KMS-11 (cell line): ENCODE measurements around the gene CEP43.

ENCODE experiments used
- H2AFZ ChIP-seq: fragments of 200-600 bp; sonication (generic); 2 replicates; pipeline ENCODE4 v1.6.1; 2016; ENCODE audit warnings: antibody characterized with exemption, mixed run types, low read depth
- H3K27ac ChIP-seq: fragments of 200-600 bp; sonication (generic); 2 replicates; pipeline ENCODE4 v1.6.1; 2016; ENCODE audit warnings: mild to moderate bottlenecking, mixed run types
- H3K27me3 ChIP-seq: fragments of 200-600 bp; sonication (generic); 2 replicates; pipeline ENCODE4 v1.6.1; 2017; ENCODE audit warnings: mild to moderate bottlenecking, low read depth, mixed run types, moderate library complexity; ENCODE audit not compliant: insufficient read depth
- H3K36me3 ChIP-seq: fragments of 200-600 bp; sonication (generic); 2 replicates; pipeline ENCODE4 v1.6.1; 2017; ENCODE audit warnings: mild to moderate bottlenecking, mixed run types; ENCODE audit not compliant: insufficient read depth
- H3K4me1 ChIP-seq: fragments of 200-600 bp; sonication (generic); 2 replicates; pipeline ENCODE4 v1.6.1; 2016; ENCODE audit warnings: mild to moderate bottlenecking, low read depth, mixed run types; ENCODE audit not compliant: poor library complexity, severe bottlenecking
- H3K4me2 ChIP-seq: fragments of 200-600 bp; sonication (generic); 2 replicates; pipeline ENCODE4 v1.7.0; 2016; ENCODE audit warnings: mild to moderate bottlenecking, mixed run types
- H3K4me3 ChIP-seq: fragments of 200-600 bp; sonication (generic); IDR thresholded peaks from 2 replicates; pipeline ENCODE4 v1.6.1; 2017; ENCODE audit warnings: low read depth, low read length, mixed read lengths; ENCODE audit not compliant: insufficient read depth
- H3K79me2 ChIP-seq: fragments of 200-600 bp; sonication (generic); 2 replicates; pipeline ENCODE4 v1.6.1; 2016; ENCODE audit warnings: low read depth, mixed run types; ENCODE audit not compliant: insufficient read depth
- H3K9ac ChIP-seq: fragments of 200-600 bp; sonication (generic); 2 replicates; pipeline ENCODE4 v1.6.1; 2016; ENCODE audit warnings: mild to moderate bottlenecking, mixed run types
- H4K20me1 ChIP-seq: fragments of 200-600 bp; sonication (generic); 2 replicates; pipeline ENCODE4 v1.6.1; 2016; ENCODE audit warnings: mild to moderate bottlenecking, mixed run types; ENCODE audit not compliant: insufficient read depth
- TF ChIP-seq, protein P1 (sequence below): fragments of 200-600 bp; sonication (generic); conservative IDR thresholded peaks from 2 replicates; pipeline ENCODE4 v1.6.1; 2017; ENCODE audit warnings: low read depth, mild to moderate bottlenecking, antibody characterized with exemption, low read length, moderate library complexity, mixed read lengths

Gene CEP43

DNA sequence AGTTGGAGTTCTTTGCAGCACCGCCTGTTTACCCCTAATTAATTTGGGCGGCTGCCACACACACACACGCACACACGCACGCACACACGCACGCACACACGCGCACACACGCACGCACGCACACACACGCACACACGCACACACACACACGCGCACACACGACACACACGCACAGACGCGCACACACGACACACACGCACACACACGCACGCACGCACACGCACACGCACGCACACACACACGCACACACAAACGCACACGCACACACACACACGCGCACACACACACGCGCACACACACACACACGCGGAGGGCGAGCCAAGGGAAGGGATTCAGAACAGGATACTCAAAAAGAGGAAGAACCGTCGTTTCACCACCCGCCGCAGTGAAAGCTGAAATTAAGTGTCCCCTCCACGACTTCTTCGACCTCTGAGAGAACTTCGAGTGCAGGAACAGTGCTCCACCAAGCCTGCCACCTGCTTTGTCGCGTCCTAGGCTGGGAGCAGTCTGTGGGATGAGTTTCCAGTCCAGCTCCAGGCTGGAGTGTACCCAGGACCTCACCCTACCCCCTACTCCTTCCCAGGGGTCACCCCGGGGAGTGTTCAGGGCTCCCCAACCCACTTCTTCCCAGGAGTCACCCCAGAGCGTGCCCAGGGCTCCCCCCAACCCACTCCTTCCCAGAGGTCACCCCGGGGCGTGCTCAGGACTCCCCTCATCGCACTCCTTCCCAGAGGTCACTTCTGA lies 43.9 kb upstream of the CEP43 start:
- H3K4me1 ChIP-seq = peaks cover 28% of the 10 kb centered on the region
- no peak overlapping the region for H3K27ac ChIP-seq
- no peak overlapping the region; the same call in 1 of the 2 replicates for H3K9ac ChIP-seq

DNA sequence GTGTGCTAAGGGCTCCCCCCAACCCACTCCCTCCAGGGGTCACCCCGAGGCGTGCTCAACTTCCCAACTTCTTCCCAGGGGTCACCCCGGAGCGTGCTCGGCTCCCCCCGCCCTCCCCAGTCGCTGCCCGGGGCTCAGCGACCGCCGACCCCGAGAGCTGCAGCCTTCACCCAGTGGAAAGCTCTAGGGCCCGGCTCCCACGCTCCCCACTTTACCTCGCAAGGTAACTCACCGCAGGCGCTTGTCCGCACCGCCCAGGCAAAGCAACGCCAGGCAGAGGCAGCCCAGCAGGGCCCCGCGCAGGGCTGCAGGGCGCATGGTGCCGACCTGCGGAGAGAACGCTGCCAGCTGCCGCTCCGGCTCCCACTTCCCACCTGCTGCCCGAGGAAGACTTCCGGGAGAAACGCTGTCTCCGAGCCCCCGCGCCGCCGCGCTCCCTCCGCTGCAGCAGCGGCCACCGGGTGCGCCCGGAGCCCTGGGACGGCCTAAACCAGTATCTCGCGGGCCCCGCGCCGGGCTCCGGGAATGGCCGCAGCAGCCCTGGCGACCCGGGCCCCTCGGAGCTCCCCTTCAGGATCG lies 43.2 kb upstream of the CEP43 start:
- H4K20me1 ChIP-seq = no peaks in the 10 kb centered on the region
- no peaks in the 10 kb centered on the region for H3K79me2 ChIP-seq
- H3K27ac ChIP-seq = no peak overlapping the region
- no peaks in the 10 kb centered on the region for H3K36me3 ChIP-seq
- no peak overlapping the region for H3K4me3 ChIP-seq
- H3K27me3 ChIP-seq = no peaks in the 10 kb centered on the region
- H3K9ac ChIP-seq = peak overlapping the region; percentile 27; the same call in 1 of the 2 replicates
- peak overlapping the region; percentile 93 for H2AFZ ChIP-seq
- peaks cover 21% of the 10 kb centered on the region for H3K4me1 ChIP-seq
- TF ChIP-seq, protein P1, sequence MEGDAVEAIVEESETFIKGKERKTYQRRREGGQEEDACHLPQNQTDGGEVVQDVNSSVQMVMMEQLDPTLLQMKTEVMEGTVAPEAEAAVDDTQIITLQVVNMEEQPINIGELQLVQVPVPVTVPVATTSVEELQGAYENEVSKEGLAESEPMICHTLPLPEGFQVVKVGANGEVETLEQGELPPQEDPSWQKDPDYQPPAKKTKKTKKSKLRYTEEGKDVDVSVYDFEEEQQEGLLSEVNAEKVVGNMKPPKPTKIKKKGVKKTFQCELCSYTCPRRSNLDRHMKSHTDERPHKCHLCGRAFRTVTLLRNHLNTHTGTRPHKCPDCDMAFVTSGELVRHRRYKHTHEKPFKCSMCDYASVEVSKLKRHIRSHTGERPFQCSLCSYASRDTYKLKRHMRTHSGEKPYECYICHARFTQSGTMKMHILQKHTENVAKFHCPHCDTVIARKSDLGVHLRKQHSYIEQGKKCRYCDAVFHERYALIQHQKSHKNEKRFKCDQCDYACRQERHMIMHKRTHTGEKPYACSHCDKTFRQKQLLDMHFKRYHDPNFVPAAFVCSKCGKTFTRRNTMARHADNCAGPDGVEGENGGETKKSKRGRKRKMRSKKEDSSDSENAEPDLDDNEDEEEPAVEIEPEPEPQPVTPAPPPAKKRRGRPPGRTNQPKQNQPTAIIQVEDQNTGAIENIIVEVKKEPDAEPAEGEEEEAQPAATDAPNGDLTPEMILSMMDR = no peak
- peak overlapping the region; percentile 60 for H3K4me2 ChIP-seq

More for the DNA sequence above, 43.9 kb upstream of the CEP43 start:
- H3K4me3 ChIP-seq = no peak overlapping the region
- no peaks in the 10 kb centered on the region for H3K79me2 ChIP-seq
- TF ChIP-seq, protein P1 = no peak
- no peaks in the 10 kb centered on the region for H3K36me3 ChIP-seq
- peak overlapping the region; percentile 60 for H3K4me2 ChIP-seq
- no peaks in the 10 kb centered on the region for H4K20me1 ChIP-seq
- peak overlapping the region; percentile 93; the same call in 1 of the 2 replicates for H2AFZ ChIP-seq
- H3K27me3 ChIP-seq = no peaks in the 10 kb centered on the region

DNA sequence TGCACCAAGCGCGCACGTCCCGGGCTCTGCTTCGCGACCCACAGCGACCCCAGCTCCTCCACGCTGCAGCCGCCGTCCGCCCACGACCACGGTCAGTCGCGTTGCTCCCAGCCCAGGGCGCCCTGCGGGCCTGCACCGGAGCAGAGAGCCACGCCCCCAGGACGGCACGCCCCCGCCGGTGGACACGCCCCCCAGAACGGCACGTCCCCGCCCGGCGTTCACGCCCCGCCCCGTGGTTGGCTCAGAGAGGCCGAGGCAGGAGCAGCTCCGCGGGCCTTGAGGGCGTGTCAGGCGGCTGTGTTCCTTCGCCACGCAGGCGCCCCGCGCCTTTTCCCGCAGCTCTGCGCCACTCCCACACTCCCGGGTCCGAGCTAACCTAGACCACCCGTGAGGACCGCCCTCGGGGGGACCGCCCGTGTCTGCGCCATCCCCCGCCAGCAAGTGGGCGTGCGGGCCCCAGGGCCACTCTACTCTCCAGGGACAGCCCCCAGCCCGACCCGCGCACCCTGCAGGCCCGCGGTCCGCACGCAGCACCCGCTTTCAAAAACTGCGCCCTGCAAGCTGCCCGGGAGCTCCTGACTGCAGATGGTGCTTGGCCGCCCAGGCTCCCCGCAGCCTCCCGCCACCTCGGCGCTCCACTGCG lies 42.6 kb upstream of the CEP43 start, which contains the start of gene RNASET2:
Gene RNASET2, minus strand, starts transcription at position 107 of the 643 bp plus-strand sequence. CDS start 368 bp downstream, outside the sequence.
- Histone ChIP-seq H3K4me2 (peak within 1 kb of the TSS; percentile 92), H3K36me3 (no peaks in the 10 kb centered on the region), H2AFZ (peak within 1 kb of the TSS; percentile 93), H3K9ac (peak within 1 kb of the TSS; percentile 47; the same call in 1 of the 2 replicates), H4K20me1 (no peaks in the 10 kb centered on the region), H3K4me1 (peaks cover 18% of the 10 kb centered on the region), H3K27ac (no peak within 1 kb of the TSS), H3K4me3 (no peak within 1 kb of the TSS), H3K79me2 (no peaks in the 10 kb centered on the region), H3K27me3 (no peaks in the 10 kb centered on the region)
- TF ChIP-seq, protein P1 = no peak

DNA sequence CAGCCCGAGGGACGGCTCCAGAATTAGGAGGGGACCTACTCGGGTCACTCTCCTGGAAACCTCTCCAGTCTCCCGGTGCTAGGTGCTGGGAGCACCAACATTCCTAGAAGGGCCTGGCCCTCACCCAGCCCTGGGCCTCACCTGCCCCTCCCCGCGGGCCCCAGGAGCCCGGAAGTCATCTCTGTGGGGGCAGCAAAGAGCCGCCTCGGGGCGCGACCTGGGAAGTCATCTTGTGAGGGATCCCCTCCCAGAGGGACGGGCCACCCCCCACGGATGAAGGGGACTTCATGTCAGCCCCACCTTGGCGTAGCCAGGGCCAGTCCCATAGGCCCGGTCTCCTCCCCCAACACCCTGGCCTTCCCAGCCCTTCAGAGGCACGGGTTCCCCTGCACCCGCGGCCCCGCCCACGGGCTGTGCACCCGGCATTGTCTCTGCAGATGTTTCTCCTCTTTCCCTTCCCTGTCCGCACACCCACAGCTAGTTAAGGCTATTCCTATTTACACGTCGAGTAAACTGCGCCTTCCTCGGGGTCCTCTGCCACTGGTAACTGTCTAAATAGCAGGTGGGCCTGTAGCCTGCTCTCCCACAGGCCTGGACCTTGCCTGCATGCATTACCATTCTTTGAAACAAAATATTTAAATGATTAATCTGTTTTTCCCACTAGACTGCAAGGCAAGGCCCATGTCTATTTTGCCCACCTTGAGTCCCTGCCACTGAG lies 42.0 kb upstream of the CEP43 start:
- TF ChIP-seq, protein P1 = no peak
- Histone ChIP-seq H3K4me1 (peaks cover 11% of the 10 kb centered on the region), H3K4me3 (no peak overlapping the region), H3K36me3 (no peaks in the 10 kb centered on the region), H3K27ac (no peak overlapping the region), H2AFZ (peak overlapping the region; percentile 93), H3K79me2 (no peaks in the 10 kb centered on the region), H3K4me2 (peak overlapping the region; percentile 92), H3K27me3 (no peaks in the 10 kb centered on the region), H3K9ac (peak overlapping the region; percentile 47; the same call in 1 of the 2 replicates), H4K20me1 (no peaks in the 10 kb centered on the region)
